ENCODE data around the gene ASPRV1. TPM values are rescaled to one million over a fixed set of nuclear protein-coding genes. Genes with fewer than 3 reads are reported as not detected.

The ASPRV1 gene
- total and polyA plus RNA-seq, 2 donors (not counting 3 experiments of a cell fraction or from before 2014, with no cell fraction given): 0.15 to 0.22 TPM

DNA sequence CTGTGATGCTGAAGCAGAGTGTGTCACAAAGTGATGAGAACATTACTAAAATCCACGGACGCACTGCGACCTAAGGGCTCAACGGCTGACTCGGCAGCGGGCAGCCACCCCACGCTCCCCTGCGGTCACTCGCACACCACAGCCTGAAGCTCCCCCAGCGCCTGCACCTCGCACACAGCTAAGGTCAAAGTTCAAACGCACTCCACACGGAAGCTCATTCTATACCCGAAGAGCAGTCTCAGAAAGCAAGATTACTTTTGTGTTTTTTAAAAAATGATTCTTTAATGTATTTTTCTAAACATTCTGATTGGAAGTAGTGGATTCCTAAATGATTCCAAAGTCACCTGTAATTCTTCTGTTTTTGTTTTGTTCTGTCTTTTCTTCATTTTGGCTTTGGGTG, 21.7 kb downstream of the ASPRV1 start:
- H3K79me2 ChIP-seq (ENCODE audit: control insufficient read depth, insufficient read depth, low read length): no peaks in the 10 kb centered on the region
- POLR2A ChIA-PET: no interaction called here
- dilution Hi-C loops (cut with MboI; ENCODE audit: extremely low pct_ligation_motif_present, low sequenced_read_pairs): no loop called here
- H3K4me2 ChIP-seq (ENCODE audit: insufficient read depth, low read length): no peak overlapping the region
- H3K9me3 ChIP-seq (replicated peaks; ENCODE audit: control insufficient read depth, insufficient read depth, low read length): no peaks in the 10 kb centered on the region
- no peak for TF ChIP-seq POLR2A (IDR thresholded peaks at IDR 0.05; ENCODE audit: low read depth, low read length)
- no peak for TF ChIP-seq EZH2 (IDR thresholded peaks at IDR 0.05; ENCODE audit: borderline replicate concordance, low read depth, low read length, severe bottlenecking)
- TF ChIP-seq, protein P1, sequence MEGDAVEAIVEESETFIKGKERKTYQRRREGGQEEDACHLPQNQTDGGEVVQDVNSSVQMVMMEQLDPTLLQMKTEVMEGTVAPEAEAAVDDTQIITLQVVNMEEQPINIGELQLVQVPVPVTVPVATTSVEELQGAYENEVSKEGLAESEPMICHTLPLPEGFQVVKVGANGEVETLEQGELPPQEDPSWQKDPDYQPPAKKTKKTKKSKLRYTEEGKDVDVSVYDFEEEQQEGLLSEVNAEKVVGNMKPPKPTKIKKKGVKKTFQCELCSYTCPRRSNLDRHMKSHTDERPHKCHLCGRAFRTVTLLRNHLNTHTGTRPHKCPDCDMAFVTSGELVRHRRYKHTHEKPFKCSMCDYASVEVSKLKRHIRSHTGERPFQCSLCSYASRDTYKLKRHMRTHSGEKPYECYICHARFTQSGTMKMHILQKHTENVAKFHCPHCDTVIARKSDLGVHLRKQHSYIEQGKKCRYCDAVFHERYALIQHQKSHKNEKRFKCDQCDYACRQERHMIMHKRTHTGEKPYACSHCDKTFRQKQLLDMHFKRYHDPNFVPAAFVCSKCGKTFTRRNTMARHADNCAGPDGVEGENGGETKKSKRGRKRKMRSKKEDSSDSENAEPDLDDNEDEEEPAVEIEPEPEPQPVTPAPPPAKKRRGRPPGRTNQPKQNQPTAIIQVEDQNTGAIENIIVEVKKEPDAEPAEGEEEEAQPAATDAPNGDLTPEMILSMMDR (IDR thresholded peaks at IDR 0.05; ENCODE audit: extremely low read depth in 1 of 2, insufficient read depth in 1 of 2, low read depth in 1 of 2, low read length in 2 of 2): no peak
- no peak for TF ChIP-seq GATA2 (IDR thresholded peaks at IDR 0.05; ENCODE audit: insufficient read depth, insufficient read length, low read depth, low read length)
- TF ChIP-seq, protein P2, sequence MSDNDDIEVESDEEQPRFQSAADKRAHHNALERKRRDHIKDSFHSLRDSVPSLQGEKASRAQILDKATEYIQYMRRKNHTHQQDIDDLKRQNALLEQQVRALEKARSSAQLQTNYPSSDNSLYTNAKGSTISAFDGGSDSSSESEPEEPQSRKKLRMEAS (IDR thresholded peaks at IDR 0.05; ENCODE audit: insufficient read depth, insufficient read length): no peak
- no peak for TF ChIP-seq FOS (IDR thresholded peaks at IDR 0.05; ENCODE audit: borderline replicate concordance, insufficient read depth, low read length)
- TF ChIP-seq JUN (IDR thresholded peaks at IDR 0.05; ENCODE audit: borderline replicate concordance, insufficient read depth, insufficient read length, low read depth): no peak
- no peak for TF ChIP-seq POLR2AphosphoS5 (IDR thresholded peaks at IDR 0.05; ENCODE audit: insufficient read depth, low read depth, low read length)
- TF ChIP-seq MYC (IDR thresholded peaks at IDR 0.05; ENCODE audit: low read depth, low read length): no peak
- no peak overlapping the region for H3K9ac ChIP-seq (replicated peaks; ENCODE audit: extremely low read depth, insufficient read depth, low read length)
- CTCF ChIA-PET: interaction anchor here (0.9 kb wide), 1 partner anchor 8 kb away, joined by 3 read pairs; no protein-coding TSS in a partner anchor
- no peak overlapping the region for H3K27ac ChIP-seq (ENCODE audit: insufficient read depth, low read depth, low read length)
- H3K27me3 ChIP-seq (ENCODE audit: control insufficient read depth in 2 of 2, insufficient read depth in 2 of 2, low read length in 2 of 2): no peaks in the 10 kb centered on the region
- H3K4me1 ChIP-seq (ENCODE audit: control insufficient read depth, extremely low read depth, insufficient read depth, low read length): peaks cover 16% of the 10 kb centered on the region
- H3K4me3 ChIP-seq (replicated peaks in 1 of 3; ENCODE audit: insufficient read depth in 1 of 3, low read depth in 1 of 3, low read length in 3 of 3): no peak overlapping the region
- no peaks in the 10 kb centered on the region for H4K20me1 ChIP-seq (replicated peaks; ENCODE audit: control insufficient read depth, extremely low read depth, insufficient read depth, low read length)
- H2AFZ ChIP-seq (ENCODE audit: low read depth, low read length): no peak overlapping the region
- no TSS peak for BruUV-seq (replicated peaks)
- intact Hi-C loops (cut with micrococcal nuclease): no loop called here
- H3K9me1 ChIP-seq (replicated peaks; ENCODE audit: control insufficient read depth, extremely low read depth, insufficient read depth, low read length): no peaks in the 10 kb centered on the region
- FAIRE-seq (no peak), DNase-seq (ENCODE audit: low read depth, low spot score) (no peak)
- peaks cover 17 to 21% of the 10 kb centered on the region in 2 experiments for H3K36me3 ChIP-seq (ENCODE audit: control insufficient read depth in 2 of 2, extremely low read depth in 1 of 2, insufficient read depth in 2 of 2, low read length in 2 of 2)

All from endothelial cell of umbilical vein (primary cell).